NCI-H2081 (cell line): Measurements from ENCODE around the gene NSUN2.

Experiments used
- DNase-seq, 2 experiments: peaks; one replicate each; lab custom pipeline; 2025; lab: John Stamatoyannopoulos, UW

The NSUN2 gene

GRCh38 chr5:6556089-6556801 lies 76.6 kb downstream of the NSUN2 start:
- DNase-seq: no peak

GRCh38 chr5:6554812-6555211 lies 78.0 kb downstream of the NSUN2 start:
- DNase-seq: no peak

- no peak for DNase-seq
Observed at GRCh38 chr5:6553972-6554371, 78.9 kb downstream of the NSUN2 start.

GRCh38 chr5:6552612-6553011 lies 80.2 kb downstream of the NSUN2 start:
- no peak for DNase-seq

- DNase-seq: no peak
Observed at GRCh38 chr5:6551955-6552313, 80.9 kb downstream of the NSUN2 start.

- DNase-seq: no peak
Observed at GRCh38 chr5:6551287-6551954, 81.4 kb downstream of the NSUN2 start.

- DNase-seq: no peak
Observed at GRCh38 chr5:6550628-6551027, 82.2 kb downstream of the NSUN2 start.
